ENCODE measurements around the gene PIAS1.
"Not testable (repeated sequence)": the region's sequence is repeated elsewhere in the genome, so short reads cannot be mapped to it uniquely, and the experiment has no call there.

Gene PIAS1

DNA sequence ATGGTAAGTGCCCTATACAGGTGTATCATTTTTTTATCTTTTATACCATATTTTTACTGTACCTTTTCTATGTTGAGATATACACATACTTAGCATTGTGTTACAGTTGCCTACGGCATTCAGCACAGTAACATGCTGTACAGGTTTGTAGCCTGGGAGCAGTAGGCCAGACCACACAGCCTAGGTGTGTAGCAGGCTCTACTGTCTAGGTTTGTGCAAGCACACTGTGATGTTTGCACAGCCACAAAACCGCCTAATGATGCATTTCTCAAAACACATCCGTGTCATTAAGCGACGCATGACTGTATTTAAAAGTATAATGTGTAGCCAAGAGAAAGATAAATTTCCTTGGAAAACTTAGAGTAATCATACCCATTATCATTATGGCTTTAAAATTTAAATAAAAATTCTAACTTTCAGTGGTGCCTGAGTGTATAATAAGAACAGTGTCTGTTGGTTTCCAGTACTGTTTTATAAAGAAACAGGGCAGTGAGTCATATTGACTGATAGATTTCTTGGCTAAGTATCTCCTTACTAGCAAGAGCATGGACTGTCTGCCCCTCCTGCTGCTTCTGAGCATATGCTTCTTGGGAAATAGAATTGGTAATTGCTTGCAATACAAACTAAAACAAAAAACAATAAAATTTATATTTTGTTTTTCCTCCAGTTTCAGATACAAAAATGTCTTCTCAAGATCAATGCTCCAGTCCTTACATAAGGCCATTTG is 132.7 kb downstream of the PIAS1 start:
- no peak for DNase-seq

DNA sequence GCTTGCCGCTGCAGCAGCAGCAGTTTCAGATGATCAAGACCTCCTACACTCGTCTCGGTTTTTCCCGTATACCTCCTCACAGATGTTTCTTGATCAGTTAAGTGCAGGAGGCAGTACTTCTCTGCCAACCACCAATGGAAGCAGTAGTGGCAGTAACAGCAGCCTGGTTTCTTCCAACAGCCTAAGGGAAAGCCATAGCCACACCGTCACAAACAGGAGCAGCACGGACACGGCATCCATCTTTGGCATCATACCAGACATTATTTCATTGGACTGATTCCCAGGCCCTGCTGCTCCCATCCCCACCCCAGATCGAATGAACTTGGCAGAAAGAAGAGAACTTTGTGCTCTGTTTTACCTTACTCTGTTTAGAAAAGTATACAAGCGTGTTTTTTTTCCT is 133.4 kb downstream of the PIAS1 start:
- DNase-seq: no peak

- DNase-seq: no peak
Observed at GRCh38 chr15:68188647-68189046, 134.5 kb downstream of the PIAS1 start.

DNA sequence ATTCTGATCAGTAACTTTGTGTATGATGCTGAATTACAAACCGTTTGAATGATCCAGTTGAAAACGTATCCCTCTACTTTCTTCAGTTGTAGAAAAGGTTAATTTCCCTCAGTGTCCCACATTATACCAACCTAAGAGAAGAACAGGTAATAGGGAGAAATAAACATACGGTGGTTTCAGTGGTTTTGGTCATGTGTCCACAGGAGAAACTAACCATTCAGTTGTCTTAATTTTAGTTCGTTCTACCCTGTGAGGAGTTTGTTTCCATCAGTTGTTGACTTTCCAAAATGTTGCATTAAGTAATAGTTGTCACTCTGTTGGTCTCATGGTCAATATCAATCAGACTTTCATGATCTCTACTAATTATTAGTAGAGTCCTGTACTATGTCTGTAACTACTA is 135.9 kb downstream of the PIAS1 start:
- no peak for DNase-seq

- DNase-seq: no peak
Observed at GRCh38 chr15:68191555-68191954, 137.4 kb downstream of the PIAS1 start.

DNA sequence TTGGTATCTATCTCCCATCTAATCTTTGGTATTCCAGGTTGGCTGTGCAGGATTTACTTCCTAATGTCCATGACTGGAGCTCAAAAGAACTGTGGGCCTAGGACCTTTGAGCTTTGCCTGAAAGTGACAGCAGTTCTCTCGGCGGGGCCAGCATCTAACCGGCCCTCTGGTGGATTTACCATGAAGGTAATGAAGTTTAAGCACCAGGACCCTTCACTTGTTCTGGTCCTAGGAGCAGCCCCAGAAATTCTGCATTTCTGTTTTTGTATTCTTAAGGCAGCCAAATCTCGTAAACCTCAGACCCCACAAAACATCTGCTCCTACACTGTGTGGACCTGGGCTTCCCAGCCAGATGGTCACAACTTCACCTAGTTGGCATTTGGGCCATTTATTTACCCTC is 138.0 kb downstream of the PIAS1 start:
- DNase-seq: no peak

- DNase-seq: no peak
Observed at GRCh38 chr15:68192804-68193486, 138.8 kb downstream of the PIAS1 start.

GRCh38 chr15:68195336-68196112 is 141.4 kb downstream of the PIAS1 start:
- DNase-seq: no peak

DNA sequence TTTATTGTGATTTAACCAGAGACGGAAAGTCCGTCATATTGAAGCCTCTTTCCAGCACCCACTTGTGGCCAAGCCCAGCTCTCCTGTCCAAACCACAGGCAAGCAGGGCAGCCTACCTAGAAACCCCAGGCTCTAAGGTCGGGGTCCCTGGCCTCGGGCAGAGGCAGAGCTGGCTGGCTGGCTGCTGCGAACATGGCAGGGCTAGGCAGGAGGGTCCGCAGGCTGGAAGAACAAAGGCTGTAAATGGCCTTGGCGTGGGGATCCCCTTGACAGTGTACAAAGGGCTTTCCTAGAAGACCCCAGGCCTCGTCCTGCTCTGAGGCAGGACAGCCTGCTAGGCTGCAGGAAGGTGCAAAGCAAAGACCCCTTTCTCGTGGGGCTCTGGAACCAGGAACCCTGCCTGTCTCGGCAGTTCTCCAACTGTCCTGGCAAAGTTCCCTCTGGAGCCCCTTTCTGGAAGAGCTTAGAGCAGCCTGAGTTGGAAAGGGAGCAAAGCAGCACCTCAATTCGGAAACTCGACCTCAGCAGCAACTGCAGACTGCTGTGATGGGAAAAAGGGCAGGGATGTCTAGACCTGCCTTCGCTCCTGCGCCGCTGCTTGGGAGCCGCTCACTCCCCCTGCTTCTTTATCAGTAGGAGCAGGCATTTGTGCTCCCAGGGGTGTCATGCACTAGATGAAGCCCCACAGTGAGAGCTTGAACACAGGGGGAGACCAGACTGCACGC is 142.5 kb downstream of the PIAS1 start:
- DNase-seq: no peak

DNA sequence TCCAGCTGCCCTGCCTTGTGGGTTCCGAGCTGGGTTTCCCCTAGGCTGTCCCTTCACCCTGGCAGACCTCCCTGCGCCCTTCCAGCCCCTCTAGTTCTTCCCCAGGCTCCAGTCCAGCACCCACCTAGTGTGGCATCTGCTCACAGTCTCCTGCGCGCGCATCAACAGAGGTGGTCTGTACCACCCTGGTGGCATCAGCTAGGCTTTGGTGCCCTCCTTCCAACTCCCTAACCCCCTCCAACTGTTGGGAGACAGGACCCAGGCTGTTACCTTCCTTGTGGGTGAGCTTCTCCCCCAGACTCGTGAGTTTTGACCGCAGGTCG is 143.0 kb downstream of the PIAS1 start:
- no peak for DNase-seq

GRCh38 chr15:68197661-68198437 is 143.7 kb downstream of the PIAS1 start:
- DNase-seq: no peak

- no peak for DNase-seq
Observed at GRCh38 chr15:68199340-68199739, 145.2 kb downstream of the PIAS1 start.

GRCh38 chr15:68200016-68200861 is 146.1 kb downstream of the PIAS1 start:
- no peak for DNase-seq

DNA sequence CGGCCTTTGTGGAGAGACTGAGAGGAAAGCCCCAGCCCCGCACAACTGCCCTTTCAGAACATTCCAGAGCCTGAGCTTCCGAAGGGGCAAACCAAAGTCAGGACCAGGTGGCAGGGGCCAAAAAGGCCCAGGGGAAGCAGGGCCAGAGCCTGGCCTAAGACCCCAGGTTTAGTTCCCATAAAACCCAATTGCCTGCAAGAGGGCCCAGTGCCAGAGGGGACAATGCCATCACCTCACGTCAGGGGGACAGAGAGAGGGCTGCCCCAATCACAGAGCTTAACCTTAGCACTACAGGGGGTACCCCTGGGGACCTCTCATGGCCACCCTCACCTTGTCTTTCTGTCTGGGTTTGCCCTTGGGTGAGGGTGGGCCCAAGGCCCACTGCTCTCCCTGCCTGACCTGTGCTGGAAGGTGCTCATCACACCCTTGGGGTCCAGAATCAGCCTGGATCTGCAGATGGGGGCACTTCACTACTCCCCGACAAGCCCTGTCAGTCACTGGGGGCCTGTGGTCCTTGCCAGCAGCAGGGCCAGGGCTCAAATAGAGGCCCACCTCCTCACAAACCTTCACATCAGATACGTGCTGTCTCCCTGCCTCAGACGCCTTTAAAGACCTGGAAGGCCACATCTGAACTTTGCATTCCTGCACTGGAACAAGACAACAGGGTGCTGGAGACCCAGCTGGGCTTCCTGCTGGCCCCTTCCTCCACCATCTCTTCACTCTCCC is 147.2 kb downstream of the PIAS1 start:
- no peak for DNase-seq

GRCh38 chr15:68201879-68202261 is 147.8 kb downstream of the PIAS1 start:
- no peak for DNase-seq

DNA sequence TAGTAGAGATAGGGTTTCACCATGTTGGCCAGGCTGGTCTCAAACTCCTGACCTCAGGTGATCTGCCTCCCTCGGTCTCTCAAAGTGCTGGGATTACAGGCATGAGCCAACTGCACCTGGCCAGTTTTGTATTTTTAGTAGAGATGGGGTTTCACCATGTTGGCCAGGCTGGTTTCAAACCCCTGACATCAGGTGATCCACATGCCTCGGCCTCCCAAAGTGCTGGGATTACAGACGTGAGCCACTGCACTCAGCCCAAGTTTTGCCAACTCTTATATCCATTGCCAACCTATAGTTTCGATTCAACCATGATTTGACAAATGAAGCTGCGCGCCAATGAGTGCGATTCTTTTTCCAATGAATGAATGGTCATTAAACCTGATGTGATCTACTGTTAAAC is 148.9 kb downstream of the PIAS1 start:
- DNase-seq: not testable (repeated sequence)

GRCh38 chr15:68203486-68203885 is 149.4 kb downstream of the PIAS1 start:
- no peak for DNase-seq

GRCh38 chr15:68203956-68204355 is 149.8 kb downstream of the PIAS1 start:
- DNase-seq: no peak

GRCh38 chr15:68204361-68204760 is 150.2 kb downstream of the PIAS1 start:
- no peak for DNase-seq

DNA sequence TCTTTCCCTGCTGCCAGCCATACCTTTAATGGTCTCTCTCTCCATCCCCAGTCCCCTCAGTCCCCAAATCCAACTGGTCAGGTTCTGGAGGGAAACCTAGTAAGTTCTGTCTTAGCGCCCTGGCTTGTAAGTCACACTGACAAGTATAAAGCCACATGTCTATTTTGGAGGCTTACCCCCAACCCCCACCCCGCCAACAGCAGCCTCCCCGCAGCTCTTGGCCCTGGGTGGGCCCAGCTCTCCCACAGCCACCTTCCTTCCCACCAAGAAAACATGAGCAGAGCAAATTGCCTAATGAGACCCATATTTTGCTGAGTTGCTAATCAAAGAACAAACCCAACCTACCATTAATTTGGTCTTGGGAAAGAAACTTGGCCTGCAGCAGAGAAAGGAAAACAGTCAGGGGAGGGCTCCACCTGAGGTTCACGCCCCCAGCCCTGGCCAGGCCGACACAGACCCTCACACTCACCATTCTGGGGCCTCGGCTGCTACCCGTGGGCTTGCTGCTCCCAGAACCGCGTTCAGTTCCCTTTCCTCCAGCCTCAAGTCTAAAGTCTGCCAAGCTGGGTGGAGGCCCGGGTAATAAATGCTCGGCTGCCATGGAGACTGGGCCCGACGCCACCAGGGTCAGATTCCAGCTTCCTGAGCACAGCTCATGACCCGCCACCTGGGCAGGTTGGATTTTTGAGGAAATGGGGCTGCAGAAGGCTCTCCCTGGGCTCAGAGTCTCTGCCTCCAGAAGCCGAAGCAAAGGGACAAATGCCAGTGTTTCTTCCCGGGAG is 150.9 kb downstream of the PIAS1 start, which contains the start of gene CALML4:
TSS of gene CALML4 (minus strand) at position 557 of the 782 bp plus-strand sequence. CDS start at position 472, 85 bp downstream.
- DNase-seq: no peak
